GM12891 (cell line): Measurements from ENCODE around the gene QSOX2.

Experiments used
- DNase-seq: peaks from one replicate; pipeline ENCODE4 v3.0.0; 2011; ENCODE audit warnings: low spot score; ENCODE audit not compliant: insufficient read length
- FAIRE-seq: peaks from 2 replicates; lab custom pipeline; 2011; peaks lifted over from hg19 to GRCh38; lab: Jason Lieb, UNC
- PAX5 ChIP-seq: IDR thresholded peaks from 2 replicates; pipeline ENCODE4 v1.6.1; 2011; ENCODE audit warnings: low read length, moderate library complexity, mild to moderate bottlenecking; ENCODE audit not compliant: insufficient read depth, severe bottlenecking
- POLR2A ChIP-seq: IDR thresholded peaks from 2 replicates; pipeline ENCODE4 v1.6.1; 2011; ENCODE audit warnings: low read depth, low read length, control low read depth
- POLR2AphosphoS5 ChIP-seq: IDR thresholded peaks from 2 replicates; pipeline ENCODE4 v1.6.1; 2011; ENCODE audit warnings: low read depth, low read length, control low read depth
- POU2F2 ChIP-seq: IDR thresholded peaks from 2 replicates; pipeline ENCODE4 v1.6.1; 2011; ENCODE audit warnings: low read depth, mild to moderate bottlenecking, control low read depth, low read length, moderate library complexity
- SPI1 ChIP-seq: IDR thresholded peaks from 2 replicates; pipeline ENCODE4 v1.6.1; 2011; ENCODE audit warnings: low read depth, low read length, control low read depth
- TAF1 ChIP-seq: IDR thresholded peaks from 2 replicates; pipeline ENCODE4 v1.6.1; 2011; ENCODE audit warnings: low read depth, low read length, control low read depth

The QSOX2 gene

DNA sequence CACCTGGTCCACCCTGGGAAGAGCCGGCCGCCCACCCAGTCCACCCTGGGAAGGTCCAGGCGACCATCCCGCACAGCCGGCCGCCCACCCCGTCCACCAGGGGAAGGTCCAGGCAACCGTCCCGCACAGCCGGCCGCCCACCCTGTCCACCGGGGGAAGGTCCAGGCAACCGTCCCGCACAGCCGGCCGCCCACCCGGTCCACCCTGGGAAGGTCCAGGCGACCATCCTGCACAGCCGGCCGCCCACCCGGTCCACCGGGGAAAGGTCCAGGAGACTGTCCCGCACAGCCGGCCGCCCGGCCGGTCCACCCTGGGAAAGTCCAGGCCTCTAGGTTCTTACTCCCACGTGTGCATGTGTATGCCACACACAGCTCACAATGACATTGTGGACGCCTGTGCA is 6.7 kb upstream of the QSOX2 start:
- TF ChIP-seq POLR2A (no peak), POU2F2 (no peak), SPI1 (no peak), TAF1 (no peak), PAX5 (no peak), POLR2AphosphoS5 (no peak)
- FAIRE-seq (no peak), DNase-seq (no peak)

DNA sequence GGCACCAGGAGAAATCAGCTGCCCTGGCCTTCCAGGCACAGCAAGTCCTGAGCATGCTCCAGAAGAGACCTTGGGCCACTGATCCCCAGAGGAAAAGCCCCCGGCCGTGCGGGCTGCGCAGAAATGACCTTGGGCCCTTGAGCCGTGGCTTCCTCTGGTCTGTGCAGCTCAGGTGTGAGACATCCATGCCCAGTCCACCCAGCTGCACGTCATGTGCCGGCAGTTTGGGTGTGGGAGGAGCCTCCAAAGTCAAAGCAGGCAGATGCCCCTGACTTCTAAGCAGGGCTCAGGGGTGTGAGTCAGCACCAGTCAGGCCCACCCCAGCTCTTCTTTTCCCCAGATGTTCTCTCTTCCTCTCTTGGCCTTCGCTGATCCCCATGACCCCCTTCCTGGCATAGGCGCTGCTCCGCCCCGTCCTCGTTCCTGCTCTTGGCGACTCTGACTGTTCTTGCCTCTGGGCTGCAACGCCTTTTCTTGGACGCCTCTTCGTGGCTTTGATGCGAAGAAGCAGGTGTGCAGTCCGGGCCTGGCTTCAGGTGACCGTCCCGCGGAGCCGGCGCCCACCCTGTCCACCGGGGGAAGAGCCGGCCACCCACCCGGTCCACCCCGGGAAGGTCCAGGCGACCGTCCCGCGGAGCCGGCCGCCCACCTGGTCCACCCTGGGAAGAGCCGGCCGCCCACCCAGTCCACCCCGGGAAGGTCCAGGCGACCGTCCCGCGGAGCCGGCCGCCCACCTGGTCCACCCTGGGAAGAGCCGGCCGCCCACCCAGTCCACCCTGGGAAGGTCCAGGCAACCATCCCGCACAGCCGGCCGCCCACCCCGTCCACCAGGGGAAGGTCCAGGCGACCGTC is 5.9 kb upstream of the QSOX2 start:
- TF ChIP-seq POLR2A: no peak
- no peak for TF ChIP-seq POU2F2
- TF ChIP-seq SPI1: no peak
- no peak for TF ChIP-seq PAX5
- TF ChIP-seq POLR2AphosphoS5: no peak
- TF ChIP-seq TAF1: no peak
- DNase-seq (no peak), FAIRE-seq (no peak)

DNA sequence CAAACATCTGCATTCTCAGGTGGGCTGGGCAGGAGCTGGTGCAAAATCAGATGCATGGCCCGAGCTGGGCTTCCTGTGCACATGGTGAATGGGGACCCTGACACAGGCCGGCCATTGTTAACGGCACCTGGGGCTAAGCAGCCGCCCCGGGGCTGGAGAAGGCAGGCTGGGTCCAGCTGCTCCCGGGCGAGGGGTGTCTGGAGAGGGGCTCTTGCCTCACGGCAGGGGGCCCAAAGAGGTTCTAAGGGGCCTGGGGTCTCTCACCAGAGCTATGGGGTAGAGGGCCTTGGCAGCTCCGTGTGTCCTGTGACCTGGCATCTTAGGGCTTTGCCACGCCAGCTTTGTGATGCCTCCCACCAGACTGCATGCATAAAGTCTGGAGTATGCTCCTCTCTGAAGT is 5.1 kb upstream of the QSOX2 start:
- TF ChIP-seq SPI1: no peak
- no peak for TF ChIP-seq PAX5
- no peak for TF ChIP-seq POU2F2
- TF ChIP-seq POLR2A: no peak
- TF ChIP-seq TAF1: no peak
- TF ChIP-seq POLR2AphosphoS5: no peak
- FAIRE-seq (no peak), DNase-seq (no peak)

GRCh38 chr9:136249877-136250559 is 4.4 kb upstream of the QSOX2 start:
- no peak for TF ChIP-seq PAX5
- TF ChIP-seq SPI1: no peak
- TF ChIP-seq POLR2AphosphoS5: no peak
- no peak for TF ChIP-seq POLR2A
- no peak for TF ChIP-seq POU2F2
- TF ChIP-seq TAF1: no peak
- FAIRE-seq (no peak), DNase-seq (no peak)

DNA sequence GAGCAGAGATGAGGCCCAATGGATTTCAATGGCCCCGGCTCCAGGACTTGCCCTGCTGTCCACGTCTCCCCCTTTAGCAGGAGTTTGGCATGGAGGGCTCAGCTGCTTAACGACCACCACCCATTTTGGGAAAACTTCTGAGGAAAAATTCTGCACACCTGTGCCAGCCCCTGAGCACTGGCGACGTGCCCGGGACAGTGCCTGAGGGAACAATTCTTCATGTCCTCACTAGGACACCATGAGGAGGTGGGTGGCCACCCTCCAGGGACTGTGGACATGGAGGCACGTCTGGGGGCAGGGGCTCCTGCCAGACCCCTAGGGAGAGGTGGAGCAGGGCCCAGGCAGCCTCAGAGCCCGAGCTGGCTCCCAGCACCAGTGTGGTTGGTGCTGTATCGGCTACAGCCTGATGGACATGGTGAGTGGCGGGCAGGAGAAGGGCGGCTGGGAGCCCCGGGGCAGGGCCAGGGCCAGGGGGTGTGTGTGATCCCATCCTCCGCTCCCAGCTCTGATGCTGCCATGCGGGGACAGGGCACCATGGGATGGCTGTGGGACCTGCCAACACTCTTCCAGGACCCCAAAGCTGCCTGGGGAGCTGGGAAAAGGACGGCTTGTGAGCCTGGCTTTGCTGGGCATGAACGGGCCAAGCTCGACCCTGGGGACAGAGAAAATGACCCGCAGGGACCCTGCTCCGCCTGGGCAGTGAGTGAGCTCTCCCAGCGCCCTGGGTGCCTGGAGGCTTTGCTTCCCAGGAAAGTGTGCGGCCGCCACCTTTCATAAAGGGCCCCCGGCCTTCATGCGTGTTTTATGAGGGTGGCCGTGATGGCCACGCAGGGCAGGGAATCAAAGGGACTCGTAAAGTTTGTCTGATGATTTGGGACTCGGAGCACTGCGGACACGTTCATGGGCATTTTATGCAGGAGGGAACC is 3.6 kb upstream of the QSOX2 start:
- FAIRE-seq: no peak
- TF ChIP-seq SPI1 (no peak), POLR2AphosphoS5 (no peak), TAF1 (no peak), POLR2A (no peak), POU2F2 (no peak), PAX5 (no peak)
- DNase-seq: no peak

DNA sequence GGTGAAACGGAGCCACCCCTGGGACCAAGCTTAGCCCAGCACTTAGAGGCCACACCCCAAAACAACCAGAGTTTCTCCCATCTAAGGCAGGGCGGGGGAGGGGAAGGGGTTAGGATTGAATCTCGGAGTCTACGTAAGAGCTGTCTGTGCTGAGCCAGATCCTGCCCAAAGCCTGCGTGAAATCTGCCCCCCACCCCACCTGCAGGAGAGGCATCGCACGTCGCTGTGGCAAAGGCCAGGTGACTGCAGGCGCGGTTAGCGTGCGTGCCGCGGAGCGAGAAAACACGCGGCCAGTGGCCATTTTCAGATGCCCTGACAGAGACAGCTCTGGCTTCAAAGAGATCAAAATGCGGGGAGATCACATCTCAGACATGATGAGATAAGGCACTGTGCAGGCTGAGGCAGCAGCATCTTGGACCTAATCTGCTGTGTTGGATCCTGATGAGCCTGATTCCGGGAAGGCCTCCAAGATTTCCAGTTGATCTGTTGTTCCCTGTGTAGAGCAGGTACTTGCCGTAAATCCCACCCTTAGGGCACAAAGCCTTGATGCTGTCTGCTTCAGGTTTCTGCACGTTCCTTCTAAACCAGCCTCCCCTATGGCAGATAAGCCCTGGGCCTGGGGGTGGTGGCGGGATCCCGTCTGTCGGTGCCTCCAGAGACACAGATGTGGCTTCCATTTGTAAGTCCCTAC is 2.5 kb upstream of the QSOX2 start:
- DNase-seq (no peak), FAIRE-seq (no peak)
- TF ChIP-seq POLR2A: no peak
- TF ChIP-seq POLR2AphosphoS5: no peak
- no peak for TF ChIP-seq TAF1
- no peak for TF ChIP-seq SPI1
- no peak for TF ChIP-seq POU2F2
- TF ChIP-seq PAX5: no peak

- TF ChIP-seq SPI1 (no peak), POLR2AphosphoS5 (no peak), POU2F2 (no peak), POLR2A (no peak), PAX5 (no peak)
- no peak for FAIRE-seq
- no peak for DNase-seq
These were observed 1.9 kb upstream of the QSOX2 start for GRCh38 chr9:136247551-136247916.

DNA sequence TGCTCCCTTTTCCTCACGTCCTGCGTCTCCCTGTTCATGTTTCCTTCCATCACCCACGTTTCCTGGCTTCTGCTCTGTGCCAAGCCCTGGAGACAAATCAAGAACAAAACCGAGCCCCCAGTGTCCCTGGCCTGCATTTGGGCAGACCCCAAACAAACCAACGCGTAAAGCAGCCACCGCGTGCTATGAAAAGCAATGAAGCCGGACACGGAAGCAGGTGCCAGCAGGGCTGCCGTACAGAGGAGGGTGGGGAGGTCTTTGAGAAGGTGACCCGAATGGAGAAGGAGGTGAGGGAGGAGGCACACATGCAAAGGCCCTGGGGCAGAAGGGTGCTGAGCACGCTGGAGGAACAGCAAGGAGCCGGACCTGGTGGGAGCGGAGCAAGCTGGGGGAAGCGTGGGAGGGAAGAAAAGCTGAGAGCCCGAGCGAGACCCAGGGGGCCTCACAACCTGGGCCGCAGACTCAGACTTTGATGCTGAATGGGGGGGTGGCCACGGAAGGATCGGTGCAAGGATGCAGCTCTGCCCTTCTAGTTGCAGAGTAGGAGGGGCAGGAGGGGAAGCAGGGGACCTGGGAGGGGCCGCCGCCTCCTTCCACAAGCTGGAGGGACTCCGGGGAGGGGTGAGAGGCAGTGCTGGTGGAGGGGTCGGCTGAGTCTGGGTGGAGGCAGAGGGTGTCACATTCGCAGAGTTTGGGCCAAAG is 1.4 kb upstream of the QSOX2 start:
- no peak for DNase-seq
- TF ChIP-seq PAX5 (no peak), POLR2AphosphoS5 (no peak), POU2F2 (no peak), SPI1 (no peak), TAF1 (no peak), POLR2A (no peak)
- no peak for FAIRE-seq

DNA sequence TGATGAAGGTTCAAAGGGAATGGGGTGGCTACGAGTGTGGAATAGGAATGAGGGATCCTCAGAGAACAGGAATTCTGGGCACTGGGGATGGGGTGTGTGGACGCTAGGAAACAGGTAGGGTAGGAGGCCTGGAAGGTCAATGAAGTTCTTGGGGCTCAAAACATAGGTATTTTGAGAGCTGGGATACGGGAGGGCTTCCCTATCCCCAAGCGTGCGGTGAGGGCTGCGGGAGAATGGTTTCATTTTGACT is 718 bp downstream of the QSOX2 start:
- FAIRE-seq (no peak), DNase-seq (no peak)
- TF ChIP-seq POLR2A (no peak), PAX5 (no peak), SPI1 (no peak), TAF1 (no peak)
